ENCODE data around the gene AAK1. TPM values are rescaled to one million over a fixed set of nuclear protein-coding genes. Genes with fewer than 3 reads are reported as not detected.

The AAK1 gene
- total RNA-seq, 4 donors from 2014 or later: 42.5 to 55.9 (median 51.2) TPM

GRCh38 chr2:69668598-69668997 is 25.1 kb upstream of the AAK1 start:
- no peak for TF ChIP-seq CTCF (IDR thresholded peaks at IDR 0.05; ENCODE audit: low read depth)

GRCh38 chr2:69667805-69668382 is 24.4 kb upstream of the AAK1 start:
- no peak for TF ChIP-seq CTCF (IDR thresholded peaks at IDR 0.05; ENCODE audit: low read depth)

- TF ChIP-seq CTCF (IDR thresholded peaks at IDR 0.05; ENCODE audit: low read depth): no peak
Measured at GRCh38 chr2:69665152-69665551, 21.6 kb upstream of the AAK1 start.

- TF ChIP-seq CTCF (IDR thresholded peaks at IDR 0.05; ENCODE audit: low read depth): no peak
Measured at GRCh38 chr2:69663860-69664259, 20.3 kb upstream of the AAK1 start.

- TF ChIP-seq CTCF (IDR thresholded peaks at IDR 0.05; ENCODE audit: low read depth): no peak
Measured at GRCh38 chr2:69660637-69661036, 17.1 kb upstream of the AAK1 start.

- TF ChIP-seq CTCF (IDR thresholded peaks at IDR 0.05; ENCODE audit: low read depth): no peak
Measured at GRCh38 chr2:69659941-69660483, 16.5 kb upstream of the AAK1 start.

- no peak for TF ChIP-seq CTCF (IDR thresholded peaks at IDR 0.05; ENCODE audit: low read depth)
Measured at GRCh38 chr2:69659349-69659748, 15.8 kb upstream of the AAK1 start.

Measured in subcutaneous adipose tissue (tissue), 4 donors.